Cardiac muscle cell (in vitro differentiated cells and primary cell): ENCODE results near the gene DNAJC30. TPM values are rescaled to one million over a fixed set of nuclear protein-coding genes. Genes with fewer than 3 reads are reported as not detected.
A peak's percentile ranks its signal among the peaks of the same experiment; 100 is the strongest.
"Not testable (repeated sequence)": the region's sequence is repeated elsewhere in the genome, so short reads cannot be mapped to it uniquely, and the experiment has no call there.

Experiments
- DNase-seq, 2 donors: peaks; one replicate each; pipeline versions ENCODE4 v3.0.0 to v3.0.0-alpha.2; 2010 to 2017; ENCODE audit warnings: low read depth in 1 of 2, low spot score in 1 of 2
- H3K27ac ChIP-seq: fragments of 200-600 bp; sonication (generic); 2 replicates; pipeline ENCODE4 v1.5.1; 2016
- H3K27me3 ChIP-seq: fragments of 200-600 bp; sonication (generic); 2 replicates; pipeline ENCODE4 v1.6.0; 2016; ENCODE audit warnings: control low read depth
- H3K36me3 ChIP-seq: fragments of 200-600 bp; sonication (generic); 2 replicates; pipeline ENCODE4 v1.5.1; 2016; ENCODE audit warnings: control low read depth
- H3K4me1 ChIP-seq: fragments of 200-600 bp; sonication (generic); 2 replicates; pipeline ENCODE4 v1.8.1; 2017; ENCODE audit warnings: low read depth, mild to moderate bottlenecking, mixed run types
- H3K4me3 ChIP-seq: fragments of 200-600 bp; sonication (generic); 2 replicates; pipeline ENCODE4 v1.5.1; 2016; ENCODE audit warnings: mild to moderate bottlenecking
- H3K9me3 ChIP-seq: fragments of 200-600 bp; sonication (generic); 2 replicates; pipeline ENCODE4 v1.5.1; 2017; ENCODE audit warnings: low read depth, mild to moderate bottlenecking, control low read depth
- polyA plus RNA-seq: library from polyadenylated mRNA; unstranded; fragments of >200 nt; fragmentation: Nextera tagmentation; extraction: Ambion mirVana; gene quantifications from 2 replicates; pipeline ENCODE4 v1.2.1, GENCODE V29; 2016
- total RNA-seq: library from RNA; depleted of rRNA; stranded (reverse); fragments of >200 nt; gene quantifications from 2 replicates; pipeline ENCODE4 v1.2.3, GENCODE V29; 2016
- TF ChIP-seq, protein P1 (sequence below): IDR thresholded peaks from 2 replicates; pipeline ENCODE4 v1.5.1; 2012; ENCODE audit warnings: low read depth, mild to moderate bottlenecking, low read length

DNAJC30 gene
- total and polyA plus RNA-seq, 2 experiments from 2014 or later = 10.1 to 23.4 TPM

DNA sequence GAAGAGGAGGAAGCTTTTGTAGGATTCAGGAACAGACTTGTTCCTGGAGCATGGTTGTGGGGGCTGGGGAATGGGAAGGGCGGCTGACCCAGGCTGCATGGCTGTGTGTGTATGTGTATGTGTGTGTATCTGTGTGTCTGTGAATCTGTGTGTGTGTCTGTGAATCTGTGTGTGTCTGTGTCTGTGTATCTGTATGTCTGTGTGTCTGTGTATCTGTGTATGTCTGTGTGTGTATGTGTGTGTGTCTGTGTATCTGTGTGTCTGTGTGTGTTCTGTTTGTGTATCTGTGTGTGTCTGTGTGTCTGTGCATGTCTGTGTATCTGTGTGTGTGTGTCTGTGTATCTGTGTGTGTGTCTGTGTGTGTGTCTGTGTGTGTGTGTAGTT, 42.8 kb upstream of the DNAJC30 start:
- Histone ChIP-seq H3K36me3 (no peaks in the 10 kb centered on the region), H3K9me3 (no peaks in the 10 kb centered on the region), H3K4me3 (no peak overlapping the region), H3K4me1 (no peaks in the 10 kb centered on the region), H3K27ac (no peak overlapping the region), H3K27me3 (no peaks in the 10 kb centered on the region)
- no peak for DNase-seq
- TF ChIP-seq, protein P1, sequence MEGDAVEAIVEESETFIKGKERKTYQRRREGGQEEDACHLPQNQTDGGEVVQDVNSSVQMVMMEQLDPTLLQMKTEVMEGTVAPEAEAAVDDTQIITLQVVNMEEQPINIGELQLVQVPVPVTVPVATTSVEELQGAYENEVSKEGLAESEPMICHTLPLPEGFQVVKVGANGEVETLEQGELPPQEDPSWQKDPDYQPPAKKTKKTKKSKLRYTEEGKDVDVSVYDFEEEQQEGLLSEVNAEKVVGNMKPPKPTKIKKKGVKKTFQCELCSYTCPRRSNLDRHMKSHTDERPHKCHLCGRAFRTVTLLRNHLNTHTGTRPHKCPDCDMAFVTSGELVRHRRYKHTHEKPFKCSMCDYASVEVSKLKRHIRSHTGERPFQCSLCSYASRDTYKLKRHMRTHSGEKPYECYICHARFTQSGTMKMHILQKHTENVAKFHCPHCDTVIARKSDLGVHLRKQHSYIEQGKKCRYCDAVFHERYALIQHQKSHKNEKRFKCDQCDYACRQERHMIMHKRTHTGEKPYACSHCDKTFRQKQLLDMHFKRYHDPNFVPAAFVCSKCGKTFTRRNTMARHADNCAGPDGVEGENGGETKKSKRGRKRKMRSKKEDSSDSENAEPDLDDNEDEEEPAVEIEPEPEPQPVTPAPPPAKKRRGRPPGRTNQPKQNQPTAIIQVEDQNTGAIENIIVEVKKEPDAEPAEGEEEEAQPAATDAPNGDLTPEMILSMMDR = no peak

DNA sequence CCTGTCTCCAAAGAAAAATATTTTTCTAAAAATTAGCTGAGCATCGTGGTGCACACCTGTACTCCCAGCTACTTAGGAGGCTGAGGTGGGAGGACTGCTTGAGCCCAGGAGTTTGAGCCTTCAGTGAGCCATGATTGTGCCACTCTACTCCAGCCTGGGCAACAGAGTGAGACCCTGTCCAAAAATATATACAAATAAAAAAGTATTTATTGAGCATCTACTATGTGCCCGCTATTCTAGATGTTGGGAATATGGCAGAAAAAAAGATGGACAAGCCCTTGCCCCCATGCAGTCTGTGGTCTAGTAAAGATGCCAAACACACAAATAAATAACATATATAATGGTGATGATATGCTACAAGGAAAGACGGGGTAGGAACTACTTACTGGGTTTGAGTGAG, 40.6 kb upstream of the DNAJC30 start:
- DNase-seq = no peak
- H3K27me3 ChIP-seq = peaks cover 1% of the 10 kb centered on the region
- H3K27ac ChIP-seq = no peak overlapping the region
- no peaks in the 10 kb centered on the region for H3K4me1 ChIP-seq
- H3K4me3 ChIP-seq = no peak overlapping the region
- H3K36me3 ChIP-seq = no peaks in the 10 kb centered on the region
- TF ChIP-seq, protein P1 = no peak
- H3K9me3 ChIP-seq = no peaks in the 10 kb centered on the region

DNA sequence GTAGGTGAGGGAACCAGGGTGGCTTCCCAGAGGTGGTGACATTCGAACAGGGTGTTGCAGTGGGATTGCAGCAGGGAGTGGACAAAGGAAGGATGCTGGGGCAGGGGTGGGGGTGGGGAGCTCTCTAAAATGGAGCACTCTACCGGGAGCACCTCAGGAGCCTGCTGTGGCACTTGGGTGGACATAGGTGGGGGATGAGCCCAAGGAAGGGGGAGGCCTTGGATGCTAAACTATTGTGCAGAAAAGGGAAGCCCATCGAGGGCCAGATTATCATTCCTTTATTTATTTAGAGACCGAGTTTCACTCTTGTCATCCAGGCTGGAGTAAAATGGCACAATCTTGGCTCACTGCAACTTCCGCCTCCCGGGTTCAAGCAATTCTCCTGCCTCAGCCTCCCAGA, 39.5 kb upstream of the DNAJC30 start:
- H3K27ac ChIP-seq = no peak overlapping the region
- H3K4me3 ChIP-seq = no peak overlapping the region
- no peaks in the 10 kb centered on the region for H3K4me1 ChIP-seq
- no peaks in the 10 kb centered on the region for H3K36me3 ChIP-seq
- DNase-seq = no peak
- TF ChIP-seq, protein P1 = no peak
- H3K9me3 ChIP-seq = no peaks in the 10 kb centered on the region
- peaks cover 7% of the 10 kb centered on the region for H3K27me3 ChIP-seq

DNA sequence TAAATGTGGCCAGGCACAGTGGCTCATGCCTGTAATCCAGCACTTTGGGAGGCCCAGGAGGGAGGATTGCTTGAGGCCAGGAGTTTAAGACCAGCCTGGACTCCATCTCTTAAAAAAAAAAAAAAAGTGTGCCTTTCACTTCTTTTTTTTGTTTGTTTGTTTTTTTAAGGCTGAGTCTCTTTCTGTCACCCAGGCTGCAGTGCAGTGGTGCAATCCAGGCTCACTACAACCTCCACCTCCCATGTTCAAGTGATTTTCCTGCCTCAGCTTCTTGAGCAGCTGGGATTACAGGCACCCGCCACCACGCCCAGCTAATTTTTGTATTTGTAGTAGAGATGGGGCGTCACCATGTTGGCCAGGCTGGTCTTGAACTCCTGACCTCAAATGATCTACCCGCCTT, 38.9 kb upstream of the DNAJC30 start:
- H3K9me3 ChIP-seq, H3K27ac ChIP-seq, H3K4me3 ChIP-seq, H3K36me3 ChIP-seq, DNase-seq, H3K27me3 ChIP-seq, H3K4me1 ChIP-seq: not testable (repeated sequence)

DNA sequence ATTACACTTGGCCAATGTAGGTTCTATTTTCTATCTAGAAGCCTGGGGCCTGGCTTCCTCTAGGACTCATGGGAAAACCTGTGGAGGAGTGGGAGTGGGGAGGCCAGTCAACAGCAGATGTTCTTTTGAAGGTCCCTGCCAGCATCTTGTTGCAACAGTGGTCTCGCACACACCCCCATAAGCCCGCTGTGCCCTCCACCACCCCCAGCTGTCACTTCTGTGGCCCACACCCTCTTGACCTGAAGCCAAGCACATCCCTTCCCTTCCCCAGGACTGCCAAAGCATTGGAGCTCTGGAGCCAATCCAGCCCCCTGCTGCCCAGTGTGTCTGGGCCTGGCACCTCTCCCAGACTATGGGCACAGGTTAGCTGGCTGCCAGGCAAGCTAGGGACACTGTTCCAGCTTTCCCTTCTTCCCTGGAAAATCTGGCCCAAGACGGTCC, 38.1 kb upstream of the DNAJC30 start:
- H3K4me1 ChIP-seq = no peaks in the 10 kb centered on the region
- no peak overlapping the region for H3K27ac ChIP-seq
- peaks cover 7% of the 10 kb centered on the region for H3K27me3 ChIP-seq
- H3K9me3 ChIP-seq = no peaks in the 10 kb centered on the region
- no peak overlapping the region for H3K4me3 ChIP-seq
- TF ChIP-seq, protein P1 = no peak
- no peaks in the 10 kb centered on the region for H3K36me3 ChIP-seq
- DNase-seq = no peak

DNA sequence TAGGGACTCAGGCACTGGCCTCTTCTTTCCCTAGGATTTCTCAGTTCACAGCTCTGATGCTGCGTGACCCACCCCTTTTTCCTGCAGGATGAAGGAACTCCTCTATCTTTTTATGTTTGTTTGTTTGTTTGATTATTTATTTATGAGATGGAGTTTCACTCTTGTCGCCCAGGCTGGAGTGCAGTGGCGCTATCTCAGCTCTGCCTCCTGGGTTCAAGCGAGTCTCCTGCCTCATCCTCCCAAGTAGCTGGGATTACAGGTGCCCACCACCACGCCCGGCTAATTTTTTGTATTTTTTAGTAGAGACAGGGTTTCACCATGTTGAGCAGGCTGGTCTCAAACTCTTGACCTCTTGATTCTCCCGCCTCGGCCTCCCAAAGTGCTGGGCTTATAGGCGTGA, 37.2 kb upstream of the DNAJC30 start:
- H3K4me3 ChIP-seq, H3K27ac ChIP-seq: not testable (repeated sequence)

DNA sequence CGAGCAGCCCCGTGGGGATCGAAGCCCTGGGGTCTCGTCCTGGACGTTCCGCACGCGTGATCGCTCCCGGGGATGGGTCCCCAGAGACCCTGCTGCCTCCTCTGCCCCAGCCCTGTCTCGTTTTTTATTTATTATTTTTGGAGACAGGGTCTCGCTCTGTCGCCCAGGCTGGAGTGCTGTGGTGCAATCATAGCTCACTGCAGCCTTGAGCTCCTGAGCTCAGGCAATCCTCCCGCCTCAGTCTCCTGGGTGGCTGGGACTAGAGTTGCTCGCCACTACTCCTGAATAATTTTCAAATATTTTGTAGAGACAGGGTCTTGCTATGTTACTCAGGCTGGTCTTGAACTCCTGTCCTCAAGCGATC, 36.5 kb upstream of the DNAJC30 start:
- no peaks in the 10 kb centered on the region for H3K36me3 ChIP-seq
- H3K9me3 ChIP-seq = no peaks in the 10 kb centered on the region
- H3K27ac ChIP-seq = no peak overlapping the region
- TF ChIP-seq, protein P1 = no peak
- H3K4me3 ChIP-seq = peak overlapping the region; percentile 99
- H3K27me3 ChIP-seq = peaks cover 7% of the 10 kb centered on the region
- no peaks in the 10 kb centered on the region for H3K4me1 ChIP-seq
- DNase-seq = no peak

More for the DNA sequence above, 37.2 kb upstream of the DNAJC30 start:
- H3K9me3 ChIP-seq, H3K36me3 ChIP-seq, DNase-seq, H3K4me1 ChIP-seq, H3K27me3 ChIP-seq: not testable (repeated sequence)
